Progenitor cell of endocrine pancreas (in vitro differentiated cells): ENCODE data around the gene ACSL5. TPM values are rescaled to one million over a fixed set of nuclear protein-coding genes. Genes with fewer than 3 reads are reported as not detected.

Experiments
- DNase-seq: peaks from one replicate; pipeline ENCODE4 v3.0.0; 2021; ENCODE audit warnings: low spot score; ENCODE audit not compliant: unreplicated experiment
- H3K27ac Mint-ChIP-seq: 2 replicates; pipeline ENCODE4 v1.8.0; 2021; ENCODE audit warnings: mild to moderate bottlenecking, moderate library complexity, mixed read lengths
- H3K27me3 Mint-ChIP-seq: 2 replicates; pipeline ENCODE4 v1.8.0; 2021; ENCODE audit warnings: mixed read lengths
- H3K36me3 Mint-ChIP-seq: 2 replicates; pipeline ENCODE4 v1.8.0; 2022; ENCODE audit warnings: mixed read lengths; ENCODE audit not compliant: insufficient read depth
- H3K4me1 Mint-ChIP-seq: 2 replicates; pipeline ENCODE4 v1.8.0; 2021; ENCODE audit warnings: low read depth, mixed read lengths
- H3K4me3 Mint-ChIP-seq: 2 replicates; pipeline ENCODE4 v1.8.0; 2021; ENCODE audit warnings: low read depth, mild to moderate bottlenecking, moderate library complexity, mixed read lengths
- H3K9me3 Mint-ChIP-seq: 2 replicates; pipeline ENCODE4 v1.8.0; 2021; ENCODE audit warnings: low read depth, mixed read lengths
- total RNA-seq: library from RNA; stranded (reverse); gene quantifications from 2 replicates; pipeline ENCODE4 v1.2.1, GENCODE V29; 2021
- TF ChIP-seq, protein P1 (sequence below): fragments of 200-600 bp; sonication (generic); IDR thresholded peaks from one replicate; pipeline ENCODE4 v1.5.0; 2021; ENCODE audit warnings: antibody characterized with exemption, mild to moderate bottlenecking; ENCODE audit not compliant: unreplicated experiment

The ACSL5 gene
- total RNA-seq, 1 donor from 2014 or later: 0.22 TPM

DNA sequence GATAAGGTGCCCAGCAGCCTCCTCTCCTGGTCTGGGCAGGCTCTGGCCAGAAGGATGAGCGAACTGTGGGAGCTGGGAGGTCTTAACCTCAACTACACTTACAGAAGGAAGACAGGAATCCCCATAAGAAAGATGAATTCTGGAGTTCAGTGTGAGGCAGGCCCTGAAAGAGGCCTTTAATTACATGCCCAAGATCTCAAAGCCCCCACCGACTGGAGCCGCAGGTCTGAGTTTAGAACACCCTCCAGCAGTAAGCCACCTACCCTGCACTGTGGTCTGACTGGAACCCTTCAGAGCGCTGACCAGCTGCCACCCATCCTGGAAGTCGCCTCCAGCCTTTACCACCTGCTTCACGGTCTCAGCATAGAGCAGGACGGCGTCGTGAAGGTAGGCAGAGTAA, 28.2 kb upstream of the ACSL5 start:
- TF ChIP-seq, protein P1, sequence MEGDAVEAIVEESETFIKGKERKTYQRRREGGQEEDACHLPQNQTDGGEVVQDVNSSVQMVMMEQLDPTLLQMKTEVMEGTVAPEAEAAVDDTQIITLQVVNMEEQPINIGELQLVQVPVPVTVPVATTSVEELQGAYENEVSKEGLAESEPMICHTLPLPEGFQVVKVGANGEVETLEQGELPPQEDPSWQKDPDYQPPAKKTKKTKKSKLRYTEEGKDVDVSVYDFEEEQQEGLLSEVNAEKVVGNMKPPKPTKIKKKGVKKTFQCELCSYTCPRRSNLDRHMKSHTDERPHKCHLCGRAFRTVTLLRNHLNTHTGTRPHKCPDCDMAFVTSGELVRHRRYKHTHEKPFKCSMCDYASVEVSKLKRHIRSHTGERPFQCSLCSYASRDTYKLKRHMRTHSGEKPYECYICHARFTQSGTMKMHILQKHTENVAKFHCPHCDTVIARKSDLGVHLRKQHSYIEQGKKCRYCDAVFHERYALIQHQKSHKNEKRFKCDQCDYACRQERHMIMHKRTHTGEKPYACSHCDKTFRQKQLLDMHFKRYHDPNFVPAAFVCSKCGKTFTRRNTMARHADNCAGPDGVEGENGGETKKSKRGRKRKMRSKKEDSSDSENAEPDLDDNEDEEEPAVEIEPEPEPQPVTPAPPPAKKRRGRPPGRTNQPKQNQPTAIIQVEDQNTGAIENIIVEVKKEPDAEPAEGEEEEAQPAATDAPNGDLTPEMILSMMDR: no peak
- no peaks in the 10 kb centered on the region for H3K9me3 Mint-ChIP-seq
- H3K4me1 Mint-ChIP-seq: no peaks in the 10 kb centered on the region
- no peak for DNase-seq
- H3K27ac Mint-ChIP-seq: no peak overlapping the region
- H3K36me3 Mint-ChIP-seq: no peaks in the 10 kb centered on the region
- H3K27me3 Mint-ChIP-seq: peaks cover 9% of the 10 kb centered on the region
- H3K4me3 Mint-ChIP-seq: no peak overlapping the region

DNA sequence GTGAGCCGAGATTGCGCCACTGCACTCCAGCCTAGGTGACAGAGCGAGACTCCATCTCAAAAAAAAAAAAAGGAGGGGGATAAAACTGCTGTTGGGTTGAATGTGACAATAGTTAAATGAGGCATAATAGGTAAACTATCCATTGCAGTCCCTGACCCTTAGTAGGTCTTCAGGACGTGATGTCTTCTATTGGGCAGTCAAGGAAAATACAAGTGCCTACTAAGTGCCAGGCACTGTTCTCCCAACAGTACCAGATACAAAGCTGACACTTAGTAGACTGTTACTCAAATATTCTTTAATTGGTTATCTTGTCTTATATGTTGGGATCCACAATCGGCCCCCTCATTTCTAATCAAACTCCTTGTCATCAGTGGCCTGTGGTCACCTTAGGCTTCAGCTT, 27.1 kb upstream of the ACSL5 start:
- no peak overlapping the region for H3K27ac Mint-ChIP-seq
- no peaks in the 10 kb centered on the region for H3K36me3 Mint-ChIP-seq
- TF ChIP-seq, protein P1: no peak
- H3K27me3 Mint-ChIP-seq: peaks cover 9% of the 10 kb centered on the region
- no peak overlapping the region for H3K4me3 Mint-ChIP-seq
- DNase-seq: no peak
- H3K4me1 Mint-ChIP-seq: no peaks in the 10 kb centered on the region
- H3K9me3 Mint-ChIP-seq: no peaks in the 10 kb centered on the region

DNA sequence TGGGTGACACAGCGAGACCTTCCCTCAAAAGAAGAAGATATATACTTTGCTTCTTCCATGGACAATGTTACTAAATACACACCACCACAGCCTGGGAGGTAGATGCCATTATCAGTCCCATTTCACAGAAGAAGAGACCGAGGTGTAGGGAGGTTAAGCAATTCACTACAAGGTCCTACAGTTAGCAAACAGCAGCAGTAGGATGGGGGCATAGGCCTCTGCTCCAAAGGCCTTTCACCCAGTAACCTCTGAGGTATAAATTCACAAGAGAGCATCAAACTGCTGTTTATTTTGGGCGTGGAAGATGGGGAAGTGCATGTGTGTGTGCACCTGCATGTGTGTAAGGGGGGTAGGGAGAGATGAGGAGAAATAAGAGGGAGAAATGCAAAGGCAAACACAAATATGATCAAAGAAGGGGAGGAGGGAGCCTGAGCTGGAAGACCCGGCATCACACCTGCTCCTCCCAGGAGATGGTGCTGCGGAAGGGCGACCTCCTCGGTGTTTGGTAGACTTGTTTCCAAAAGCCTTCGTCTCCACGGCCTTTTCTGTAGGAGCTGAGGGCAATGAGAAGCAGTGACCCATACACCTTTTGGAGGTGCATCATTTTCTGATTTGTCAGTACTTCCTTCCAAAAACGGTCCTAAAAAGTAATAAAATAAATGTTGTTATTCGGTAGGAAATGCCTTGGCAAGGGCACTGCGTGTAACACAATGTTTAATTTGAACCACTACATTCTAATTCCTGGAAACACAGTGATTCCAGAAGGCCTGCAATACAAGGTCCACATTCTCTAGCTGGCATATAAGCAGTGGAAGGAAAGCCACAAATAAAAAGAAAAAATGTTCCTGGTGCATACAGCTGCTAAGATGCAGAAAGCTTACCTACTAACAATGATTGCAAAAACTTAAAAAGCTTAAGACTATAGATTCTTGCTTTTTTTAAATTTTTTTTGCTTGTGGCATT, 25.9 kb upstream of the ACSL5 start:
- Mint-ChIP-seq H3K27ac (no peak overlapping the region), H3K27me3 (peaks cover 6% of the 10 kb centered on the region), H3K36me3 (no peaks in the 10 kb centered on the region), H3K4me3 (no peak overlapping the region), H3K9me3 (no peaks in the 10 kb centered on the region), H3K4me1 (no peaks in the 10 kb centered on the region)
- TF ChIP-seq, protein P1: no peak
- DNase-seq: no peak

DNA sequence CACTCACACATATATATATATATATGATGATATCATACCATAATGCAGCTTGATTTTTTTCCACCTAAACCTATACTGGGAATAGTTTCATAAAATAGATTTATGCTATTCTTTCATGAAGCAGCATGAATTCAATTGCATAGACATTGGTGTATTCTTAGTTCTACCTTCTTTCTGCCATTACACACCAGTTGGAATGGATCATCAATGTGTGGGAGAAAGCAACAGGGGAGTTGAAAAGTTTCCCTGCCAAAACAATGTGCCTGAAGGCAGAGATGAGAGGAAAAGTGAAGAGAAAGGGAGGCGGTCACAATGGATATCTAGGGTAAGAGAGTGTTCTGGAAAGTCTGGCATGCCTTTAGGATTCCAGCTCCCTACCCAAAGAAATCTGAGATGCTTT, 25.2 kb upstream of the ACSL5 start:
- peaks cover 6% of the 10 kb centered on the region for H3K27me3 Mint-ChIP-seq
- no peaks in the 10 kb centered on the region for H3K36me3 Mint-ChIP-seq
- no peaks in the 10 kb centered on the region for H3K9me3 Mint-ChIP-seq
- no peak for DNase-seq
- TF ChIP-seq, protein P1: no peak
- H3K4me3 Mint-ChIP-seq: no peak overlapping the region
- H3K4me1 Mint-ChIP-seq: no peaks in the 10 kb centered on the region
- H3K27ac Mint-ChIP-seq: no peak overlapping the region

DNA sequence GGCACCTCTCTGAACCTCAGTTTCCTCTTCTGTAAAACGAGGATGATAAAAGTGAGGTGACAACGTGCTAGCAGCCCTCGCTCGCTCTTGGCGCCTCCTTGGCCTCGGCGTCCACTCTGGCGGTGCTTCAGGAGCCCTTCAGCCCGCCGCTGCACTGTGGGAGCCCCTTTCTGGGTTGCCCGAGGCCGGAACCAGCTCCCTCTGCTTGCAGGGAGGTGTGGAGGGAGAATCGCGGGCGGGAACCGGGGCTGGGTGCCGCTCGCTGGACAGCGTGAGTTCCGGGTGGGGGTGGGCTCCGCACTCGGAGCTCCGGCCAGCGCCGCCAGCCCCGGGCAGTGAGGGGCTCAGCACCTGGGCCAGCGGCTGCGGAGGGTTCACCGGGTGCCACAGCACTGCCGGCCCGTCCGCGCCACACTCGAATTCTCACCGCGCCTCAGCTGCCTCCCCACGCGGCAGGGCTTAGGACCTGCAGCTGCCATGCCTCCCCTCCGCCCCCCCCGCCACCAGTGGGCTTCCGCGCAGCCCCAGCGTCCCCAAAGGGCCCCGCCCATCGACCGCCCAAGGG, 24.3 kb upstream of the ACSL5 start:
- H3K9me3 Mint-ChIP-seq: no peaks in the 10 kb centered on the region
- H3K36me3 Mint-ChIP-seq: no peaks in the 10 kb centered on the region
- no peaks in the 10 kb centered on the region for H3K4me1 Mint-ChIP-seq
- no peak for DNase-seq
- no peak overlapping the region for H3K27ac Mint-ChIP-seq
- peaks cover 6% of the 10 kb centered on the region for H3K27me3 Mint-ChIP-seq
- TF ChIP-seq, protein P1: no peak
- H3K4me3 Mint-ChIP-seq: no peak overlapping the region
